Neural progenitor cell (in vitro differentiated cells): ENCODE measurements around the gene CCL20.

Experiments
- CTCF ChIP-seq: fragments of 200-600 bp; sonication (generic); IDR thresholded peaks from 2 replicates; pipeline ENCODE4 v1.5.1; 2017; ENCODE audit warnings: antibody characterized with exemption, mild to moderate bottlenecking
- EZH2 ChIP-seq: fragments of 200-600 bp; sonication (generic); IDR thresholded peaks from 2 replicates; pipeline ENCODE4 v1.6.1; 2017; ENCODE audit warnings: antibody characterized with exemption, mild to moderate bottlenecking, moderate library complexity
- EZH2phosphoT487 ChIP-seq: fragments of 200-600 bp; sonication (generic); IDR thresholded peaks from 2 replicates; pipeline ENCODE4 v1.6.1; 2017; ENCODE audit warnings: antibody characterized with exemption

GRCh38 chr2:227834916-227835650, 21.4 kb downstream of the CCL20 start:
- TF ChIP-seq CTCF (no peak), EZH2 (no peak), EZH2phosphoT487 (no peak)
